Bronchial epithelial cell (primary cell): ENCODE data around the gene CAND2. TPM values are rescaled to one million over a fixed set of nuclear protein-coding genes. Genes with fewer than 3 reads are reported as not detected.
A peak's percentile ranks its signal among the peaks of the same experiment; 100 is the strongest.

Experiments
- DNase-seq: peaks from one replicate; pipeline ENCODE4 v3.0.0-alpha.2; 2010; ENCODE audit warnings: low read depth
- FAIRE-seq: peaks from 2 replicates; lab custom pipeline; 2011; peaks lifted over from hg19 to GRCh38; lab: Jason Lieb, UNC
- H3K27me3 ChIP-seq: 2 replicates; pipeline ENCODE4 v1.5.1; 2011; ENCODE audit warnings: low read length; ENCODE audit not compliant: control insufficient read depth, insufficient read depth
- H3K36me3 ChIP-seq: 2 replicates; pipeline ENCODE4 v1.5.1; 2011; ENCODE audit warnings: low read length; ENCODE audit not compliant: control insufficient read depth, insufficient read depth
- H3K4me3 ChIP-seq: 2 replicates; pipeline ENCODE4 v1.5.1; 2011; ENCODE audit warnings: mild to moderate bottlenecking, low read depth, low read length, control low read depth
- total RNA-seq: library from RNA; depleted of rRNA; stranded (reverse); fragments of >200 nt; gene quantifications from 2 replicates; pipeline ENCODE4 v1.2.1, GENCODE V29; 2014
- TF ChIP-seq, protein P1 (sequence below): IDR thresholded peaks from 2 replicates; pipeline ENCODE4 v1.5.1; 2011; ENCODE audit warnings: mild to moderate bottlenecking, moderate library complexity, low read length, control low read depth, inconsistent platforms; ENCODE audit not compliant: insufficient read depth, severe bottlenecking

CAND2 gene
- total RNA-seq, 1 donor from 2014 or later = 1.3 TPM

DNA sequence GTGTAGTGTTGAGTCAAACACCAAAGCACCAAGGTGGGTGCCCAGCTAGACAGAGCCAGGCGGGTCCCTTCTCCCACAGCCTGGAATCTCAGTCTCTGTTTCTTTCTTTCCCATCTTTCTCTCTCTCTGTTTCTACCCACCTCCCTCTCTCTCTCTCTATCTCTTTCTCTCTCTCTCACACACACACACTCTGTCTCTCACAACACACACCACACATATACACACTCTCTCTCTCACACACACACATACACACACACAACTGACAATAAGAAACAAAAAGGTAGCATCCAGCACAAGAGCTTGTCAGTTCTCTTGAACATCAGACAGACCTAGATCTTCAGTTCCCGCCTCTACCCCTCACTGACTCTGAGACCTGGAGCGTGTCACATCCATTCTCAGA lies 39.8 kb upstream of the CAND2 start:
- TF ChIP-seq, protein P1, sequence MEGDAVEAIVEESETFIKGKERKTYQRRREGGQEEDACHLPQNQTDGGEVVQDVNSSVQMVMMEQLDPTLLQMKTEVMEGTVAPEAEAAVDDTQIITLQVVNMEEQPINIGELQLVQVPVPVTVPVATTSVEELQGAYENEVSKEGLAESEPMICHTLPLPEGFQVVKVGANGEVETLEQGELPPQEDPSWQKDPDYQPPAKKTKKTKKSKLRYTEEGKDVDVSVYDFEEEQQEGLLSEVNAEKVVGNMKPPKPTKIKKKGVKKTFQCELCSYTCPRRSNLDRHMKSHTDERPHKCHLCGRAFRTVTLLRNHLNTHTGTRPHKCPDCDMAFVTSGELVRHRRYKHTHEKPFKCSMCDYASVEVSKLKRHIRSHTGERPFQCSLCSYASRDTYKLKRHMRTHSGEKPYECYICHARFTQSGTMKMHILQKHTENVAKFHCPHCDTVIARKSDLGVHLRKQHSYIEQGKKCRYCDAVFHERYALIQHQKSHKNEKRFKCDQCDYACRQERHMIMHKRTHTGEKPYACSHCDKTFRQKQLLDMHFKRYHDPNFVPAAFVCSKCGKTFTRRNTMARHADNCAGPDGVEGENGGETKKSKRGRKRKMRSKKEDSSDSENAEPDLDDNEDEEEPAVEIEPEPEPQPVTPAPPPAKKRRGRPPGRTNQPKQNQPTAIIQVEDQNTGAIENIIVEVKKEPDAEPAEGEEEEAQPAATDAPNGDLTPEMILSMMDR = no peak

DNA sequence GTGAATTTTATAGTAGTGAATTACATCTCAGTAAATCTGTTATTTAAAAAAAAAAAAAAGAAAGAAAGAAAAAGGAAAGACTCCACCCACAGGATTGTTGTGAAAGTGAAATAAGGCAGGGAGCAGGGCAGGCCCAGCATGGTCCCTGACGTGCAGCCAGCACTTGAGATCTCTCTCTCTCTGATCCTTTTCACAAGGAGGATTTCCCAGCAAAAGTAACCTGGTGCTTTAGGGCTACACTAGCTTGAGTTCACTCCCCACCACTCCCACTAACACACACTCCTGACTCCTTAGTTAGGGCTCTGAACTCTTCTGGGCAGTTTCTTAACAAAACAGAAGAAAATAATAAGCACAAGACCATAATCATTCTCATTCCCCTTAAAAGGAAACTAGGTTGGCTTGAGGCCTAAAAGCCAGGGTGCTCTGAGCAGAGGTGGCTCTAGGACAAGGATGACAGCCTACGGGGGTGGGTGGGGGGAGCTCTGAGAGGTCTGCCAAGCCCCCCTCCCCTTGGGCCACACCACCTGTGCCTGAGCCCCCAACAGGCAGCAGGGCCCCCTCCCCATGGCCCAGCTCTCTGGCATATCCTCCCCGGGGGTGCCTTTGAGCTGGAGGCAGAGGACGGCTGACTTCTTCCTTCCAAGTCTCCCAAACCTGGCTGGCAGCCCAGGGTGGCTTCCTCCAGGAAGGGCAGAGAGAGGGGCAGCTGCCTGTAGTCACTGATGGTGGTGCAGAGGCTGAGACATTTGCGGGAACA lies 38.3 kb upstream of the CAND2 start:
- FAIRE-seq = no peak
- no peaks in the 10 kb centered on the region for H3K36me3 ChIP-seq
- no peaks in the 10 kb centered on the region for H3K27me3 ChIP-seq
- DNase-seq = peak; percentile 50
- peak overlapping the region; percentile 62 for H3K4me3 ChIP-seq
- TF ChIP-seq, protein P1 = no peak

More for the DNA sequence above, 39.8 kb upstream of the CAND2 start:
- DNase-seq = no peak
- Histone ChIP-seq H3K36me3 (peaks cover 2% of the 10 kb centered on the region), H3K27me3 (no peaks in the 10 kb centered on the region), H3K4me3 (peak overlapping the region; percentile 3)
- FAIRE-seq = no peak

DNA sequence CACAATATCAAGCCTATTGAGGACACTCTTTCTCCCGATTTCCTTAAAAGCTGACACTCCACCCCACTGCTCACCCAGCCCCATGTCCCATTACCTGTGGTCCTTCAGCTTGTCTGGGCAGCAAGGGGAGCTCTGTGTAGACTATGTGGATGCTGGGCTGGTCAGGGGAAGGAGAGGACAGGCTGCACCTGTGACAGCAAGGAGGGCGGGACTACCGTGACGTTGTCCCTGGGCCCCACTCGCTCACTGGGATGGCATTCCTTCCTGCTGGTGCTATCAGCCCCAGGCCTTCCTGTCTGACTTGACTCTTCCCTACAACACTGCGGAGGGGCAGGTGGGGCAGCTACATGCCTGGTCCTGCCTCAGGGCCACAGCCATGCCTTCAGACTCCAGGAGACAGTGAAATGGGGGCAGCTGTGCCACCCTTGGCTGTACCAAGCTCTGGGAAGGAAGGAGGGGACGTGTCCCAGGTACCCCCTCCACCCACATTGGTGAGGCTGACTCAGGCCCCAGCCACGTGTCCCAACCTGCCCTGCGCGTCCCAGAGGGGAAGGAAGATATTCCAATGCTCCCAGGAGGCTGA lies 37.3 kb upstream of the CAND2 start, which contains the start of gene TMEM40:
TSS of gene TMEM40 (minus strand) at position 163 of the 583 bp plus-strand sequence. CDS start 9,427 bp downstream, outside the sequence.
- DNase-seq (peak; percentile 99), FAIRE-seq (peak; percentile 96)
- TF ChIP-seq, protein P1 = no peak
- Histone ChIP-seq H3K4me3 (peak within 1 kb of the TSS; percentile 62), H3K36me3 (no peaks in the 10 kb centered on the region), H3K27me3 (no peaks in the 10 kb centered on the region)

DNA sequence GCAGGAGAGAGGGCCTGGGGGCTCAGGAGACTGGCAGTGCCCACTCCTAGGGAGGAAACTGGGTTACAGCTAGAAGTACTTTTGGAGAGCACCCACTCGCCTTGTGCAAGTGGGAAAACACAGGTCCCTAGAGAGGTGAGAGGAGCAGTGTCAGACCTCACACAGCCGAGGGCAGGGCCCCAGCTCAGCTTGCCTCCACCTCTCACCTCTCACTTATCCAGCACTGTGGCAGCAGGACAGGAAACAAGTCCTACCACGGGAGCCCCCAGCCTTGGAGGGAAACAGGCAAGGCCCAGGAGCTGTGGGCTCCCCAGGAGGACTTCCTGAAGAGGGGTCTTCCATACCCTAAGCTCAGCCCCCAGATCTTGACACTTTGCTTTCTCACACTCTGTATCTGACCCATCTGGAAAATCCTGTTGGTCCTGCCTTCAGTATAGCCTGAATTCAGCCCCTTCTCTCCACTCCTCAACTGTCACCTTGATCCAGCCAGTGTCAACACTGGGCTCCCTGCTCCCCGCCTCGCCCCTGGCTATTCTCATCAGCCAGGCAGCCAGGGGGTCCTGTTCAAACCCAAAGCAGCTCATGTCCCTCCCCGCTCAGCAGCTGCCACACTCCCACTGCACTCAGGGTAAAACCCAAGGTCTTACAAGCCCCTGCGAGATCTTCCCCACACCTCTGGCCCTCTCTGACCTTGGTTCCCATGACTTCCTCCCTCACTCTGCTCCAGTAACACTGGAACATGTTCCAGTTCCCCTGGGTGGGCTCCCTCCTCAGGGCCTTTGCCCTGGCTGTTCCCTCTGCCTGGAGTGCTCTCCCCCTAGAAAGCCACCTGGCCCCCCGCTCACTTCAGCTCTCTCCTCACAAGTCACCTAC lies 36.6 kb upstream of the CAND2 start:
- H3K36me3 ChIP-seq = no peaks in the 10 kb centered on the region
- DNase-seq = peak; percentile 57
- TF ChIP-seq, protein P1 = no peak
- H3K27me3 ChIP-seq = no peaks in the 10 kb centered on the region
- FAIRE-seq = no peak
- no peak overlapping the region for H3K4me3 ChIP-seq

DNA sequence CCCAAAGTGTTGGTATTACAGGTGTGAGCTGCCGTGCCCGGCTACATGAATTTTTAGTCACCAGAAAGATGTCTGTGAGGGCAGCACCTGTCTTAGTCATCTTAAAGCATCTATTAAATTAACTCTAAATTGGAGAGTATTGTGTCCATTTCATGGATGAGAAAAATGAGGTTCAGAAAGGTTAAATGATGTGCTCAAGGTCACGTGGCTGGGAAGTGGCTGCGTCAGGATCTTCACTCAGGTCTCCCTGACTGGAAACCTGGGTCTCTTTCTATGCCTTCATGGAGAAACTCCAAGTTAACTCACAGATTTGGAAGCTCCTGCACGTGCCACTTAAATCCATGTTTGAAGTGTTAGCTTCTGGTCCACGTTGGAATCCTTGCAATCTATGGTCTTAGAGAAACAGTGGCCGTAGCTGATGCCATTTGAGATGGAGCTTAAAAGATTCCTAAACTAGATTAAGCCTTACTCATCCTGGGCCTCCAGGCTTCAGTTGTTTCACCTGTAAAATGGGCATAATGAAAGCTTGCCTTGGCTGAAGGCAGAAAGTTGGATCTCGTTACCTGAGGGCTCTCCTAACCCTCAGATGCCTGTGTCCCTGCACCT lies 32.2 kb upstream of the CAND2 start:
- Histone ChIP-seq H3K27me3 (no peaks in the 10 kb centered on the region), H3K4me3 (no peak overlapping the region), H3K36me3 (no peaks in the 10 kb centered on the region)
- DNase-seq (no peak), FAIRE-seq (no peak)
- TF ChIP-seq, protein P1 = no peak
